Measurements from ENCODE around the gene TSC22D1.

- no peak for TF ChIP-seq CTCF (IDR thresholded peaks at IDR 0.05; ENCODE audit: insufficient read depth, low read length, poor library complexity, severe bottlenecking)
- no peak for TF ChIP-seq EZH2phosphoT487 (conservative IDR thresholded peaks at IDR 0.05; ENCODE audit: low read length)
These were observed 145.0 kb downstream of the TSC22D1 start for GRCh38 chr13:44431150-44431549.

All from SU-DHL-6 (cell line).